HepG2 (cell line): ENCODE results near the gene DPH5. TPM values are rescaled to one million over a fixed set of nuclear protein-coding genes. Genes with fewer than 3 reads are reported as not detected.

Experiments
- ATAC-seq: fragments of 200-7000 bp; cut with Tn5 transposase; 3 replicates; pipeline ENCODE4 v1.9.1; 2020; ENCODE audit warnings: mild to moderate bottlenecking, moderate library complexity
- BruUV-seq: library from RNA; stranded (reverse); fragments of 400-500 nt; replicated peaks from 2 replicates; lab custom pipeline; 2021; lab: Mats Ljungman, UMichigan
- CTCF ChIA-PET: fragments of 300-600 bp; formaldehyde crosslinking; extraction: SDS; loops from one replicate; lab custom pipeline; 2021; ENCODE audit warnings: low total read pairs, inconsistent platforms, low intra/inter-chr PET ratio; lab: Yijun Ruan, JAX
- POLR2A ChIA-PET: fragments of 350-600 bp; sonication (Branson Sonifier 250); formaldehyde crosslinking; loops from one replicate; lab custom pipeline; 2020; ENCODE audit warnings: antibody characterized with exemption, inconsistent platforms; lab: Yijun Ruan, JAX
- DNase-seq: peaks from one replicate; pipeline ENCODE4 v3.0.0-alpha.2; 2015; ENCODE audit warnings: low spot score
- FAIRE-seq: peaks from 3 replicates; lab custom pipeline; 2011; peaks lifted over from hg19 to GRCh38; lab: Jason Lieb, UNC
- H2AFZ ChIP-seq: one replicate; pipeline ENCODE4 v1.6.1; 2011; ENCODE audit warnings: low read length, inconsistent platforms
- H3K27ac ChIP-seq: fragments of 300-600 bp; 3 replicates; pipeline ENCODE4 v1.8.0; 2011; ENCODE audit warnings: mixed run types, mild to moderate bottlenecking, mixed read lengths, low read length, inconsistent platforms; ENCODE audit not compliant: insufficient read depth; ENCODE audit errors: extremely low read length
- H3K27me3 ChIP-seq, 2 experiments: fragments of 200-600 bp in 1 of 2; 2 replicates in 1 of 2; 3 replicates in 1 of 2; pipeline versions ENCODE4 v1.6.0 to v1.8.0; 2011; ENCODE audit warnings: low read length in 2 of 2, mild to moderate bottlenecking in 2 of 2, moderate library complexity in 2 of 2, inconsistent platforms in 1 of 2; ENCODE audit not compliant: insufficient read depth in 2 of 2, control insufficient read depth in 1 of 2
- H3K36me3 ChIP-seq, 2 experiments: fragments of 200-600 bp in 1 of 2; replicated peaks in 1 of 2; 2 replicates in 1 of 2; 3 replicates in 1 of 2; pipeline versions ENCODE4 v1.5.1 to v1.8.0; 2011; ENCODE audit warnings: low read length in 2 of 2, inconsistent platforms in 1 of 2; ENCODE audit not compliant: insufficient read depth in 2 of 2, control insufficient read depth in 1 of 2
- H3K4me1 ChIP-seq: 2 replicates; pipeline ENCODE4 v1.5.1; 2012; ENCODE audit warnings: low read length, inconsistent platforms; ENCODE audit not compliant: insufficient read depth
- H3K4me2 ChIP-seq: 2 replicates; pipeline ENCODE4 v1.6.0; 2011; ENCODE audit warnings: low read depth, low read length, inconsistent platforms
- H3K4me3 ChIP-seq, 3 experiments: fragments of 200-600 bp in 1 of 3; sonication (generic), shearing (Covaris generic) in 1 of 3; replicated peaks in 1 of 3; 2 replicates each; pipeline ENCODE4 v1.5.1; 2011 to 2016; ENCODE audit warnings: low read length in 3 of 3, inconsistent platforms in 2 of 3, low read depth in 2 of 3, mild to moderate bottlenecking in 2 of 3, control low read depth in 1 of 3, mixed read lengths in 1 of 3; ENCODE audit not compliant: insufficient read depth in 1 of 3
- H3K79me2 ChIP-seq: one replicate; pipeline ENCODE4 v1.6.1; 2011; ENCODE audit warnings: low read length, inconsistent platforms; ENCODE audit not compliant: insufficient read depth
- H3K9ac ChIP-seq: 2 replicates; pipeline ENCODE4 v1.6.0; 2011; ENCODE audit warnings: mild to moderate bottlenecking, low read depth, low read length, inconsistent platforms; ENCODE audit not compliant: insufficient read depth
- H3K9me3 ChIP-seq: 2 replicates; pipeline ENCODE4 v1.5.1; 2012; ENCODE audit warnings: mild to moderate bottlenecking, low read length
- H4K20me1 ChIP-seq: 2 replicates; pipeline ENCODE4 v1.6.0; 2011; ENCODE audit warnings: inconsistent platforms, mild to moderate bottlenecking, low read length, moderate library complexity; ENCODE audit not compliant: insufficient read depth
- ATF7 ChIP-seq, 2 experiments: fragments of 450-650 bp in 1 of 2; sonication (generic) in 1 of 2; formaldehyde crosslinking in 1 of 2; IDR thresholded peaks; 2 replicates each; pipeline versions ENCODE4 v1.4.0 to v1.6.1; 2016 to 2020; ENCODE audit warnings: antibody characterized with exemption in 1 of 2, mild to moderate bottlenecking in 1 of 2, missing genetic modification reagents in 1 of 2
- KLF15 ChIP-seq: sonication (generic); formaldehyde crosslinking; IDR thresholded peaks from 2 replicates; pipeline ENCODE4 v1.8.1; 2023; ENCODE audit warnings: borderline replicate concordance, mild to moderate bottlenecking, inconsistent platforms, missing genetic modification reagents, mixed read lengths
- NPAS2 ChIP-seq: sonication (generic); formaldehyde crosslinking; IDR thresholded peaks from 2 replicates; pipeline ENCODE4 v1.8.0; 2022; ENCODE audit warnings: mild to moderate bottlenecking, missing genetic modification reagents, borderline replicate concordance
- NR1H2 ChIP-seq: sonication (generic); formaldehyde crosslinking; IDR thresholded peaks from 2 replicates; pipeline ENCODE4 v1.8.1; 2022; ENCODE audit warnings: low read depth, missing genetic modification reagents, borderline replicate concordance
- ONECUT2 ChIP-seq: sonication (generic); formaldehyde crosslinking; IDR thresholded peaks from 2 replicates; pipeline ENCODE4 v1.4.0; 2020; ENCODE audit warnings: missing genetic modification reagents
- PHF8 ChIP-seq: sonication (generic); formaldehyde crosslinking; IDR thresholded peaks from 2 replicates; pipeline ENCODE4 v1.5.0; 2020; ENCODE audit warnings: missing genetic modification reagents
- RNF2 ChIP-seq: fragments of 450-650 bp; conservative IDR thresholded peaks from 2 replicates; pipeline ENCODE4 v1.6.1; 2016; ENCODE audit warnings: low read depth
- ZFP62 ChIP-seq: sonication (generic); formaldehyde crosslinking; IDR thresholded peaks from 2 replicates; pipeline ENCODE4 v1.4.0; 2020; ENCODE audit warnings: missing genetic modification reagents
- ZNF143 ChIP-seq: sonication (generic); formaldehyde crosslinking; IDR thresholded peaks from 2 replicates; pipeline ENCODE4 v1.4.0; 2020; ENCODE audit warnings: missing genetic modification reagents
- ZNF484 ChIP-seq: sonication (generic); formaldehyde crosslinking; IDR thresholded peaks from 2 replicates; pipeline ENCODE4 v1.5.1; 2020; ENCODE audit warnings: mild to moderate bottlenecking, low read depth, missing genetic modification reagents, borderline replicate concordance
- WGBS: methylation state at CpG from one replicate; pipeline ENCODE4 v1.1.6; 2017; ENCODE audit warnings: low lambda C conversion rate; 5-methylcytosine and 5-hydroxymethylcytosine counted together
- in situ Hi-C: cut with HindIII; loops from 2 replicates; pipeline ENCODE4 v1.10.0; 2017; ENCODE audit warnings: low pct_unique_long_range_greater_than_20kb; ENCODE audit not compliant: extremely low pct_ligation_motif_present
- intact Hi-C: fragments of 100-400 bp; cut with micrococcal nuclease; formaldehyde crosslinking; loops from one replicate; pipeline ENCODE4 v1.10.0; 2022; ENCODE audit not compliant: unreplicated experiment
- polyA plus RNA-seq, 8 experiments: library from polyadenylated mRNA; depleted of rRNA in 3 of 8; stranded (reverse) in 7 of 8; unstranded in 1 of 8; fragments of >200 nt; fragmentation: Illumina TruSeq in 4 of 8; extraction: Trizol in 4 of 8; gene quantifications; 2 replicates each; pipeline versions ENCODE4 v1.2.1 to v1.2.3, GENCODE V29; 2011 to 2016; ENCODE audit warnings: low read depth in 4 of 8, missing spikeins in 1 of 8, mixed read lengths in 1 of 8; ENCODE audit not compliant: insufficient read depth in 1 of 8
- total RNA-seq, 5 experiments: library from RNA; depleted of rRNA; stranded (reverse); fragments of >200 nt; fragmentation: Illumina TruSeq; extraction: Trizol; gene quantifications; 2 replicates each; pipeline ENCODE4 v1.2.3, GENCODE V29; 2016; ENCODE audit warnings: low read depth in 1 of 5
- TF ChIP-seq, protein P1 (sequence below): sonication (generic); formaldehyde crosslinking; IDR thresholded peaks from 2 replicates; pipeline ENCODE4 v1.5.1; 2020; ENCODE audit warnings: mild to moderate bottlenecking, missing genetic modification reagents, borderline replicate concordance
- TF ChIP-seq, protein P2 (sequence below), 2 experiments: IDR thresholded peaks; 2 replicates each; pipeline ENCODE4 v1.6.1; 2011 to 2012; ENCODE audit warnings: low read length in 2 of 2, borderline replicate concordance in 1 of 2, low read depth in 1 of 2, mild to moderate bottlenecking in 1 of 2, moderate library complexity in 1 of 2

DPH5 gene
- total and polyA plus RNA-seq, 2 of the 13 experiments (the other 11 are each of a cell fraction or from before 2014, with no cell fraction given): 53.2 to 79.6 TPM

DNA sequence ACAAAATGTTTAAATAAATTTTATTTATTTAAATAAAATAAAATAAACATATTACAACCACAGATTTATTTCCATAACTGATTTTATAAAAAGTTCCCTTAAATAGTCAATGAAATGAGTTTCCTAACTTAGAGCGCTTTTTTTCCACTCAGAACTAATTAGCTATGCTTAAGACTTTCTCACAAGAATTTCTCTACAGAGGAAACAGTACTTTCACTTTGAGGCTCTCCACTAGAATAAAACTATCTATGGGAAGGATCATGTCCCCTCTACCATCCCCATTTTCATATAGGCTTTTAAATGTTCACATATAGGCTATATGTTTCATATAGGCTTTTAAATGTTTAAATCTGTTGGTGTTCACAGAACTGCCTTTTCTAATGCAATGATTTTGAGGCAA is 40.0 kb upstream of the DPH5 start:
- no peak for TF ChIP-seq KLF15 (CRISPR knock-in tag)
- TF ChIP-seq ONECUT2 (CRISPR knock-in tag): no peak
- no peak for TF ChIP-seq ZNF143 (CRISPR knock-in tag)
- no peak for TF ChIP-seq NPAS2 (CRISPR knock-in tag)
- TF ChIP-seq ZNF484: no peak
- no peak for TF ChIP-seq RNF2
- TF ChIP-seq ZFP62 (CRISPR knock-in tag): no peak
- no peak for TF ChIP-seq PHF8 (CRISPR knock-in tag)
- no peak for TF ChIP-seq NR1H2 (CRISPR knock-in tag)
- BruUV-seq: no TSS peak
- WGBS: 93% methylated on average over 1 of the region's 1 CpG
- DNase-seq (no peak), FAIRE-seq (no peak), ATAC-seq (no peak)
- Histone ChIP-seq H3K9ac (no peak overlapping the region), H3K4me1 (no peaks in the 10 kb centered on the region), H3K36me3 (no peaks in the 10 kb centered on the region), H3K27me3 (no peaks in the 10 kb centered on the region), H3K79me2 (no peaks in the 10 kb centered on the region), H3K4me3 (no peak overlapping the region), H3K9me3 (no peaks in the 10 kb centered on the region), H3K4me2 (no peak overlapping the region), H2AFZ (no peak overlapping the region), H4K20me1 (no peaks in the 10 kb centered on the region), H3K27ac (no peak overlapping the region)
- in situ Hi-C loops: no loop called here
- POLR2A ChIA-PET: no interaction called here
- CTCF ChIA-PET: no interaction called here
- intact Hi-C loops: no loop called here

DNA sequence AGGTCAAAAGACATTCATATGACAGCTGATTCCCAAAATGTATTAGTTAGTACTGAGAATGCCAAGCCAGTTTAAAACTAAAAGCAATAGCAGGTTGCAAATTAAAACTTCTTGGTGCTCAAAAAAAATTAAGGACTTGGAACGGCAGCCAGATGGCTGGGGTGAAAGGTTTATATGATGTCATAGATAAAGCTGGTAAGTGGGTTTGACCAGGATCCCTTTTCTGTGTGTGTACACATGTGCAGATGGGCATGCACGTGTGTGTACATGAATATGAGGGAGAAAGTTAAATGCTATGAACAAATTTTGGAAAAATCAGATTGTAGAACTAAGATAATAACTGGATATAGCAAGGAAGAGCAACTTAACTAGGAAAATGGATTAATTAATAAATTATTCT is 39.1 kb upstream of the DPH5 start:
- Histone ChIP-seq H2AFZ (no peak overlapping the region), H3K4me3 (no peak overlapping the region), H3K9me3 (no peaks in the 10 kb centered on the region), H3K79me2 (no peaks in the 10 kb centered on the region), H4K20me1 (no peaks in the 10 kb centered on the region), H3K9ac (no peak overlapping the region), H3K4me1 (no peaks in the 10 kb centered on the region), H3K27ac (no peak overlapping the region), H3K27me3 (no peaks in the 10 kb centered on the region), H3K4me2 (no peak overlapping the region), H3K36me3 (no peaks in the 10 kb centered on the region)
- ATAC-seq (no peak), FAIRE-seq (no peak), DNase-seq (no peak)
- no TSS peak for BruUV-seq
- ChIA-PET CTCF (no interaction called here), POLR2A (no interaction called here)
- in situ Hi-C loops: no loop called here
- intact Hi-C loops: no loop called here
- 43% methylated on average over 2 of the region's 2 CpGs for WGBS
- TF ChIP-seq ATF7 (IDR thresholded peaks at IDR 0.05) (peak; percentile 47; the same call in 1 of the 2 replicates), ATF7 (CRISPR knock-in tag; IDR thresholded peaks at IDR 0.05) (no peak)
- TF ChIP-seq, protein P1, sequence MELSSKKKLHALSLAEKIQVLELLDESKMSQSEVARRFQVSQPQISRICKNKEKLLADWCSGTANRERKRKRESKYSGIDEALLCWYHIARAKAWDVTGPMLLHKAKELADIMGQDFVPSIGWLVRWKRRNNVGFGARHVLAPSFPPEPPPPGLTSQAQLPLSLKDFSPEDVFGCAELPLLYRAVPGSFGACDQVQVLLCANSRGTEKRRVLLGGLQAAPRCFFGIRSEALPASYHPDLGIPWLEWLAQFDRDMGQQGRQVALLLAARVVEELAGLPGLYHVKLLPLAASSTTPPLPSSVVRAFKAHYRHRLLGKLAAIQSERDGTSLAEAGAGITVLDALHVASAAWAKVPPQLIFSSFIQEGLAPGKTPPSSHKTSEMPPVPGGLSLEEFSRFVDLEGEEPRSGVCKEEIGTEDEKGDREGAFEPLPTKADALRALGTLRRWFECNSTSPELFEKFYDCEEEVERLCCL: no peak
- TF ChIP-seq, protein P2, sequence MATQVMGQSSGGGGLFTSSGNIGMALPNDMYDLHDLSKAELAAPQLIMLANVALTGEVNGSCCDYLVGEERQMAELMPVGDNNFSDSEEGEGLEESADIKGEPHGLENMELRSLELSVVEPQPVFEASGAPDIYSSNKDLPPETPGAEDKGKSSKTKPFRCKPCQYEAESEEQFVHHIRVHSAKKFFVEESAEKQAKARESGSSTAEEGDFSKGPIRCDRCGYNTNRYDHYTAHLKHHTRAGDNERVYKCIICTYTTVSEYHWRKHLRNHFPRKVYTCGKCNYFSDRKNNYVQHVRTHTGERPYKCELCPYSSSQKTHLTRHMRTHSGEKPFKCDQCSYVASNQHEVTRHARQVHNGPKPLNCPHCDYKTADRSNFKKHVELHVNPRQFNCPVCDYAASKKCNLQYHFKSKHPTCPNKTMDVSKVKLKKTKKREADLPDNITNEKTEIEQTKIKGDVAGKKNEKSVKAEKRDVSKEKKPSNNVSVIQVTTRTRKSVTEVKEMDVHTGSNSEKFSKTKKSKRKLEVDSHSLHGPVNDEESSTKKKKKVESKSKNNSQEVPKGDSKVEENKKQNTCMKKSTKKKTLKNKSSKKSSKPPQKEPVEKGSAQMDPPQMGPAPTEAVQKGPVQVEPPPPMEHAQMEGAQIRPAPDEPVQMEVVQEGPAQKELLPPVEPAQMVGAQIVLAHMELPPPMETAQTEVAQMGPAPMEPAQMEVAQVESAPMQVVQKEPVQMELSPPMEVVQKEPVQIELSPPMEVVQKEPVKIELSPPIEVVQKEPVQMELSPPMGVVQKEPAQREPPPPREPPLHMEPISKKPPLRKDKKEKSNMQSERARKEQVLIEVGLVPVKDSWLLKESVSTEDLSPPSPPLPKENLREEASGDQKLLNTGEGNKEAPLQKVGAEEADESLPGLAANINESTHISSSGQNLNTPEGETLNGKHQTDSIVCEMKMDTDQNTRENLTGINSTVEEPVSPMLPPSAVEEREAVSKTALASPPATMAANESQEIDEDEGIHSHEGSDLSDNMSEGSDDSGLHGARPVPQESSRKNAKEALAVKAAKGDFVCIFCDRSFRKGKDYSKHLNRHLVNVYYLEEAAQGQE (IDR thresholded peaks at IDR 0.05; ENCODE audit: borderline replicate concordance in 1 of 2, low read depth in 1 of 2, low read length in 2 of 2): no peak
